ENCODE data around the gene LECT2. TPM values are rescaled to one million over a fixed set of nuclear protein-coding genes. Genes with fewer than 3 reads are reported as not detected.

LECT2 gene
- total and polyA plus RNA-seq, 10 of the 15 experiments (the other 5 are each of a cell fraction or from before 2014, with no cell fraction given), result not detected

DNA sequence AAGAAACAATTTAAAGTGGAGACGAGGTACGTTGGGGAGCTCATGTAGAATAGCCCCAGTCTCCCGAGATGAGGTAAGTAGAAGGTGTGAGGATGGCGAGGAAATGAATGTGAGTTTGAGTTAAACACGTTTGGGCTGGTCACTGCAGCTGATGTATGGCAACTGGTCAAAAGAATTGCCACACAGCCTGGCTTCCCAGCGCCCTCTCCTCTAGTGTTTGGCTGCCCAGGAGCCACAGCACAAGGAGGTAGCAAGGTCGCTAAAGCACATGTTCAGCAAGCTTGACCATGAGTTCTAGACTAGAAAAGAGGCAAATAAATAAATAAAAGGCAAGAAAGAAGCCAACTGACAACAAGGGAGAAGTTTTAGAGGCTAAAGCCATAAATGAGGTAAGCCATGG is 21.4 kb upstream of the LECT2 start:
- POLR2A ChIA-PET, result no interaction called here
- intact Hi-C loops (cut with micrococcal nuclease; ENCODE audit: unreplicated experiment), result loop anchor here (2.0 to 10.0 kb wide), 2 partner anchors 107 to 199 kb away; no protein-coding TSS in a partner anchor
- CTCF ChIA-PET, result interaction anchor here (1.0 to 2.7 kb wide), 4 partner anchors 11 to 106 kb away, joined by 6 to 31 read pairs (median 7); no protein-coding TSS in a partner anchor
- Histone ChIP-seq H3K27ac (ENCODE audit: control insufficient read depth, insufficient read depth) (no peak overlapping the region), H3K9ac (ENCODE audit: control insufficient read depth, insufficient read depth, low read length) (no peak overlapping the region), H3K4me2 (ENCODE audit: control insufficient read depth, insufficient read depth) (no peak overlapping the region), H3K36me3 (ENCODE audit: control insufficient read depth in 2 of 2, insufficient read depth in 2 of 2, low read length in 1 of 2) (no peaks in the 10 kb centered on the region), H2AFZ (ENCODE audit: control insufficient read depth, low read depth, low read length) (no peak overlapping the region), H3K79me2 (ENCODE audit: control insufficient read depth, insufficient read depth, low read length) (no peaks in the 10 kb centered on the region), H3K27me3 (replicated peaks in 1 of 2; ENCODE audit: control insufficient read depth in 2 of 2, insufficient read depth in 2 of 2, low read length in 1 of 2) (peaks cover 0 to 3% of the 10 kb centered on the region in 2 experiments; a peak in 2 of 4 replicates), H3K4me1 (ENCODE audit: control insufficient read depth, insufficient read depth, low read length) (no peaks in the 10 kb centered on the region), H3K4me3 (no peak overlapping the region), H3K9me3 (replicated peaks; ENCODE audit: control insufficient read depth, insufficient read depth, low read length) (no peaks in the 10 kb centered on the region), H4K20me1 (ENCODE audit: control insufficient read depth, insufficient read depth) (no peaks in the 10 kb centered on the region)
- no TSS peak for BruUV-seq (replicated peaks)
- TF ChIP-seq RBBP5 (conservative IDR thresholded peaks at IDR 0.05) (no peak), ATF7 (IDR thresholded peaks at IDR 0.05; ENCODE audit: low read depth) (no peak), TCF7 (IDR thresholded peaks at IDR 0.05; ENCODE audit: borderline replicate concordance) (no peak), NFYA (IDR thresholded peaks at IDR 0.05; ENCODE audit: borderline replicate concordance, low read depth, low read length) (no peak), MYC (IDR thresholded peaks at IDR 0.05; ENCODE audit: insufficient read depth, insufficient read length, insufficient replicate concordance, low read length, severe bottlenecking) (no peak), ZNF384 (IDR thresholded peaks at IDR 0.05; ENCODE audit: borderline replicate concordance, low read depth, low read length) (no peak), RFX5 (IDR thresholded peaks at IDR 0.05; ENCODE audit: low read depth, low read length) (no peak), YBX1 (IDR thresholded peaks at IDR 0.05) (no peak), HDGF (IDR thresholded peaks at IDR 0.05) (no peak)
- TF ChIP-seq, protein P1, sequence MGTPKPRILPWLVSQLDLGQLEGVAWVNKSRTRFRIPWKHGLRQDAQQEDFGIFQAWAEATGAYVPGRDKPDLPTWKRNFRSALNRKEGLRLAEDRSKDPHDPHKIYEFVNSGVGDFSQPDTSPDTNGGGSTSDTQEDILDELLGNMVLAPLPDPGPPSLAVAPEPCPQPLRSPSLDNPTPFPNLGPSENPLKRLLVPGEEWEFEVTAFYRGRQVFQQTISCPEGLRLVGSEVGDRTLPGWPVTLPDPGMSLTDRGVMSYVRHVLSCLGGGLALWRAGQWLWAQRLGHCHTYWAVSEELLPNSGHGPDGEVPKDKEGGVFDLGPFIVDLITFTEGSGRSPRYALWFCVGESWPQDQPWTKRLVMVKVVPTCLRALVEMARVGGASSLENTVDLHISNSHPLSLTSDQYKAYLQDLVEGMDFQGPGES (IDR thresholded peaks at IDR 0.05), result no peak
- TF ChIP-seq, protein P2, sequence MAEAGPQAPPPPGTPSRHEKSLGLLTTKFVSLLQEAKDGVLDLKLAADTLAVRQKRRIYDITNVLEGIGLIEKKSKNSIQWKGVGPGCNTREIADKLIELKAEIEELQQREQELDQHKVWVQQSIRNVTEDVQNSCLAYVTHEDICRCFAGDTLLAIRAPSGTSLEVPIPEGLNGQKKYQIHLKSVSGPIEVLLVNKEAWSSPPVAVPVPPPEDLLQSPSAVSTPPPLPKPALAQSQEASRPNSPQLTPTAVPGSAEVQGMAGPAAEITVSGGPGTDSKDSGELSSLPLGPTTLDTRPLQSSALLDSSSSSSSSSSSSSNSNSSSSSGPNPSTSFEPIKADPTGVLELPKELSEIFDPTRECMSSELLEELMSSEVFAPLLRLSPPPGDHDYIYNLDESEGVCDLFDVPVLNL (IDR thresholded peaks at IDR 0.05; ENCODE audit: low read depth, low read length), result no peak
- TF ChIP-seq, protein P3, sequence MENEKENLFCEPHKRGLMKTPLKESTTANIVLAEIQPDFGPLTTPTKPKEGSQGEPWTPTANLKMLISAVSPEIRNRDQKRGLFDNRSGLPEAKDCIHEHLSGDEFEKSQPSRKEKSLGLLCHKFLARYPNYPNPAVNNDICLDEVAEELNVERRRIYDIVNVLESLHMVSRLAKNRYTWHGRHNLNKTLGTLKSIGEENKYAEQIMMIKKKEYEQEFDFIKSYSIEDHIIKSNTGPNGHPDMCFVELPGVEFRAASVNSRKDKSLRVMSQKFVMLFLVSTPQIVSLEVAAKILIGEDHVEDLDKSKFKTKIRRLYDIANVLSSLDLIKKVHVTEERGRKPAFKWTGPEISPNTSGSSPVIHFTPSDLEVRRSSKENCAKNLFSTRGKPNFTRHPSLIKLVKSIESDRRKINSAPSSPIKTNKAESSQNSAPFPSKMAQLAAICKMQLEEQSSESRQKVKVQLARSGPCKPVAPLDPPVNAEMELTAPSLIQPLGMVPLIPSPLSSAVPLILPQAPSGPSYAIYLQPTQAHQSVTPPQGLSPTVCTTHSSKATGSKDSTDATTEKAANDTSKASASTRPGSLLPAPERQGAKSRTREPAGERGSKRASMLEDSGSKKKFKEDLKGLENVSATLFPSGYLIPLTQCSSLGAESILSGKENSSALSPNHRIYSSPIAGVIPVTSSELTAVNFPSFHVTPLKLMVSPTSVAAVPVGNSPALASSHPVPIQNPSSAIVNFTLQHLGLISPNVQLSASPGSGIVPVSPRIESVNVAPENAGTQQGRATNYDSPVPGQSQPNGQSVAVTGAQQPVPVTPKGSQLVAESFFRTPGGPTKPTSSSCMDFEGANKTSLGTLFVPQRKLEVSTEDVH (IDR thresholded peaks at IDR 0.05; ENCODE audit: low read depth, partially characterized antibody), result no peak
- no peak for FAIRE-seq
- SMC1A ChIA-PET (ENCODE audit: uncharacterized antibody, unreplicated experiment), result interaction anchor here (1.6 kb wide), 1 partner anchor 87 kb away, joined by 7 read pairs; no protein-coding TSS in a partner anchor
- 23% methylated on average over 7 of the region's 7 CpGs for WGBS (ENCODE audit: insufficient coverage, insufficient replicate concordance, low lambda C conversion rate, missing lambda C conversion rate)
- RAD21 ChIA-PET (ENCODE audit: unreplicated experiment), result no interaction called here
- ATAC-seq, result no peak
- no peak for DNase-seq (ENCODE audit: low read depth, low spot score)
- in situ Hi-C loops (cut with MboI), result no loop called here
